Left ventricle myocardium inferior (tissue), 1 donor: ENCODE results near the gene CEP85. TPM values are rescaled to one million over a fixed set of nuclear protein-coding genes. Genes with fewer than 3 reads are reported as not detected.

ENCODE experiments used
- DNase-seq: peaks from one replicate; pipeline ENCODE4 v3.0.0-alpha.2; 2020
- H3K27ac ChIP-seq: fragments of 200-600 bp; replicated peaks from 2 replicates; pipeline ENCODE4 v1.8.0; 2021
- H3K27me3 ChIP-seq: fragments of 200-600 bp; 2 replicates; pipeline ENCODE4 v1.8.0; 2021; ENCODE audit warnings: low read depth
- H3K36me3 ChIP-seq: fragments of 200-600 bp; 2 replicates; pipeline ENCODE4 v1.8.0; 2021
- H3K4me1 ChIP-seq: fragments of 200-600 bp; 2 replicates; pipeline ENCODE4 v1.8.0; 2021
- H3K4me3 ChIP-seq: fragments of 200-600 bp; 2 replicates; pipeline ENCODE4 v1.8.0; 2021; ENCODE audit warnings: mild to moderate bottlenecking, moderate library complexity
- H3K9me3 ChIP-seq: fragments of 200-600 bp; replicated peaks from 2 replicates; pipeline ENCODE4 v1.8.0; 2021
- CTCF ChIP-seq: fragments of 200-600 bp; IDR thresholded peaks from 2 replicates; pipeline ENCODE4 v1.8.0; 2021; ENCODE audit warnings: antibody characterized with exemption, mild to moderate bottlenecking, borderline replicate concordance
- intact Hi-C: fragments of 100-400 bp; cut with micrococcal nuclease; formaldehyde crosslinking; loops from one replicate; pipeline ENCODE4 v1.11.0; 2022
- total RNA-seq: library from RNA; stranded (reverse); fragmentation: NEBNext Ultra II Directional; extraction: Animal tissue kit (Norgen Biotek cat#: 25700); gene quantifications from one replicate; pipeline ENCODE4 v1.2.1, GENCODE V29; 2021
- donor health status: DM: no; HTN: yes; CAD: no; lungs with severe emphysema.

The CEP85 gene
- total RNA-seq, 1 donor from 2014 or later, result 71.2 TPM

- intact Hi-C loops, result no loop called here
- Histone ChIP-seq H3K36me3 (peaks cover 10% of the 10 kb centered on the region), H3K27me3 (no peaks in the 10 kb centered on the region), H3K4me3 (no peak overlapping the region), H3K4me1 (peaks cover 80% of the 10 kb centered on the region), H3K9me3 (no peaks in the 10 kb centered on the region), H3K27ac (peak overlapping the region; percentile 98)
- peak; percentile 78 for TF ChIP-seq CTCF
- peak; percentile 65 for DNase-seq
These were observed 50.8 kb downstream of the CEP85 start for GRCh38 chr1:26284597-26285347.

GRCh38 chr1:26285366-26286063 lies 51.5 kb downstream of the CEP85 start:
- peak overlapping the region; percentile 98 for H3K27ac ChIP-seq
- H3K4me3 ChIP-seq, result no peak overlapping the region
- intact Hi-C loops, result no loop called here
- DNase-seq, result no peak
- H3K27me3 ChIP-seq, result no peaks in the 10 kb centered on the region
- TF ChIP-seq CTCF, result peak; percentile 43
- peaks cover 10% of the 10 kb centered on the region for H3K36me3 ChIP-seq
- H3K4me1 ChIP-seq, result peaks cover 80% of the 10 kb centered on the region
- H3K9me3 ChIP-seq, result no peaks in the 10 kb centered on the region

GRCh38 chr1:26286064-26286416 lies 52.0 kb downstream of the CEP85 start:
- peaks cover 77% of the 10 kb centered on the region for H3K4me1 ChIP-seq
- peak overlapping the region; percentile 98 for H3K27ac ChIP-seq
- TF ChIP-seq CTCF, result no peak
- no peak overlapping the region for H3K4me3 ChIP-seq
- DNase-seq, result no peak
- intact Hi-C loops, result no loop called here
- H3K36me3 ChIP-seq, result peaks cover 8% of the 10 kb centered on the region
- no peaks in the 10 kb centered on the region for H3K9me3 ChIP-seq
- H3K27me3 ChIP-seq, result no peaks in the 10 kb centered on the region

GRCh38 chr1:26287033-26287711 lies 53.2 kb downstream of the CEP85 start:
- Histone ChIP-seq H3K4me3 (no peak overlapping the region), H3K27ac (peak overlapping the region; percentile 98), H3K4me1 (peaks cover 73% of the 10 kb centered on the region), H3K9me3 (no peaks in the 10 kb centered on the region), H3K27me3 (no peaks in the 10 kb centered on the region), H3K36me3 (no peaks in the 10 kb centered on the region)
- DNase-seq, result peak; percentile 67
- no peak for TF ChIP-seq CTCF
- intact Hi-C loops, result no loop called here

- Histone ChIP-seq H3K4me3 (no peak overlapping the region), H3K27me3 (no peaks in the 10 kb centered on the region), H3K27ac (peak overlapping the region; percentile 98), H3K36me3 (no peaks in the 10 kb centered on the region), H3K4me1 (peaks cover 66% of the 10 kb centered on the region), H3K9me3 (no peaks in the 10 kb centered on the region)
- TF ChIP-seq CTCF, result no peak
- no peak for DNase-seq
- intact Hi-C loops, result no loop called here
These were observed 53.8 kb downstream of the CEP85 start for GRCh38 chr1:26287811-26288210.
